Measurements from ENCODE around the gene NDST1.

DNA sequence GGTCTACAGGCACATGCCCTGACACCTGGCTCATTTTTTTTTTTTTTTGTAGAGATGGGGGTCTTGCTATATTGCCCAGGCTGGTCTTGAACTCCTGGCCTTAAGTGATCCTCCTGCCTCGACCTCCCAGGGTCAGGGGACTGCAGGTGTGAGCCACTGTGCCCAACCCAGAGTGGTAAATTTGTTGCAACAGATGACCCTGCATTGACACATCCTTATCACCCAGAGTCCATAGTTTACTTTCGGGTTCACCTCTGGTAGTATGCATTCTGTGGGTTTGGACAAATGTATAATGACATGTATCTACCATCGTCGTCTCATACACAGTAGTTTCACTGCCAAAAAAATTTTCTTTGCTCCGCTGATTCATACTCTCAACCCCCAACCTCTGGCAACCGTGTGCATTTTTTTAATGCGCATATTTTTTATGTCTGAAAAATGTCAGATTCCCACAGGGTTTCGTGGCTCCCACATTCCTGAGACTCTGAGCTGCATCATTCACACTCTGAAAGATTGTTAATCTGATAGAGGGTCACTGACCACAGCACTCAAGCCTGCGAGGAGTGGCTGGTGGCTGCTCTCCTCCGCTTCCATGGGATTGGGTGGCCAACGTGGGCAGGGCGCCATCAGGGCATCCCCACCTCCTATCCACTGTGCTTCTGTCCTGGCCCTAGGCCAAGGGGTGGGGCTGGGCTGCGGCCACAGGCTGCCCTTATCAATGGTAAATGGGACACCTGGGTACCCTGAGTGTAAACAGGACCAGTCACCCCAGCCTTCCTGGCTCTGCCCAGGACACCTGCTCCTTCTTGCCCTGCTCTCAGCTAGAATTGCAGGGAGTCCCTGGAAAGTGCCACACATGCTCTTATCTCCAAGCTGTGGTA, 9.6 kb downstream of the NDST1 start:
- TF ChIP-seq CTCF (IDR thresholded peaks at IDR 0.05), result no peak
- TF ChIP-seq POLR2A (IDR thresholded peaks at IDR 0.05), result no peak
